IMR-90 (cell line): ENCODE results near the gene FAM229A. TPM values are rescaled to one million over a fixed set of nuclear protein-coding genes. Genes with fewer than 3 reads are reported as not detected.

Experiments used
- ATAC-seq: fragments of 200-7000 bp; cut with Tn5 transposase; 2 replicates; pipeline ENCODE4 v1.9.1; 2020; ENCODE audit warnings: low read depth, mild to moderate bottlenecking, moderate library complexity
- BruUV-seq: library from RNA; stranded (reverse); fragments of 400-500 nt; replicated peaks from 2 replicates; lab custom pipeline; 2021; lab: Mats Ljungman, UMichigan
- CTCF ChIA-PET: fragments of 300-600 bp; formaldehyde crosslinking; extraction: SDS; loops from one replicate; lab custom pipeline; 2021; ENCODE audit warnings: antibody characterized with exemption; lab: Yijun Ruan, JAX
- POLR2A ChIA-PET: fragments of 300-600 bp; sonication (Branson Sonifier 250); formaldehyde crosslinking; loops from one replicate; lab custom pipeline; 2022; ENCODE audit warnings: antibody characterized with exemption; ENCODE audit not compliant: unreplicated experiment; lab: Charles Lee
- DNase-seq: peaks from one replicate; pipeline ENCODE4 v3.0.0; 2013
- H2AFZ ChIP-seq: replicated peaks from 2 replicates; pipeline ENCODE3; 2013; ENCODE audit warnings: low read length, mild to moderate bottlenecking; ENCODE audit not compliant: poor library complexity
- H2AK5ac ChIP-seq: 2 replicates; pipeline ENCODE4 v1.6.1; 2013; ENCODE audit warnings: low read depth, low read length, inconsistent platforms
- H2AK9ac ChIP-seq: replicated peaks from 2 replicates; pipeline ENCODE3; 2013; ENCODE audit warnings: mild to moderate bottlenecking, low read depth, low read length, moderate library complexity; ENCODE audit not compliant: poor library complexity
- H2BK120ac ChIP-seq: 2 replicates; pipeline ENCODE4 v1.6.1; 2013; ENCODE audit warnings: low read depth, low read length, inconsistent platforms
- H2BK15ac ChIP-seq: 3 replicates; pipeline ENCODE4 v1.6.1; 2013; ENCODE audit warnings: low read depth, low read length, inconsistent platforms
- H2BK20ac ChIP-seq: 2 replicates; pipeline ENCODE4 v1.6.1; 2013; ENCODE audit warnings: low read depth, mild to moderate bottlenecking, inconsistent platforms, low read length, moderate library complexity
- H2BK5ac ChIP-seq: 2 replicates; pipeline ENCODE4 v1.6.1; 2013; ENCODE audit warnings: mild to moderate bottlenecking, low read depth, low read length, inconsistent platforms; ENCODE audit not compliant: poor library complexity, severe bottlenecking
- H3K14ac ChIP-seq: replicated peaks from 2 replicates; pipeline ENCODE4 v1.6.1; 2013; ENCODE audit warnings: low read depth, low read length, inconsistent platforms
- H3K18ac ChIP-seq: 2 replicates; pipeline ENCODE4 v1.6.1; 2013; ENCODE audit warnings: low read depth, low read length, control low read depth
- H3K23ac ChIP-seq: 2 replicates; pipeline ENCODE4 v1.6.1; 2013; ENCODE audit warnings: low read depth, low read length, inconsistent platforms
- H3K27ac ChIP-seq: 2 replicates; pipeline ENCODE4 v1.5.1; 2013; ENCODE audit warnings: mild to moderate bottlenecking, control low read depth, low read length; ENCODE audit not compliant: insufficient read depth
- H3K27me3 ChIP-seq: 2 replicates; pipeline ENCODE4 v1.6.1; 2013; ENCODE audit warnings: low read length; ENCODE audit not compliant: control insufficient read depth, insufficient read depth
- H3K36me3 ChIP-seq: 2 replicates; pipeline ENCODE4 v1.6.1; 2013; ENCODE audit warnings: low read length, mixed read lengths; ENCODE audit not compliant: control insufficient read depth, insufficient read depth
- H3K4ac ChIP-seq: 2 replicates; pipeline ENCODE4 v1.6.1; 2013; ENCODE audit warnings: low read depth, low read length, inconsistent platforms
- H3K4me1 ChIP-seq: 2 replicates; pipeline ENCODE4 v1.6.1; 2013; ENCODE audit warnings: low read length, mixed read lengths; ENCODE audit not compliant: control insufficient read depth, insufficient read depth
- H3K4me2 ChIP-seq: 2 replicates; pipeline ENCODE4 v1.6.1; 2013; ENCODE audit warnings: low read depth, mild to moderate bottlenecking, control low read depth, low read length, moderate library complexity
- H3K4me3 ChIP-seq: 2 replicates; pipeline ENCODE4 v1.5.1; 2013; ENCODE audit warnings: low read depth, mild to moderate bottlenecking, control low read depth, low read length, moderate library complexity; ENCODE audit not compliant: insufficient read depth
- H3K56ac ChIP-seq: 2 replicates; pipeline ENCODE4 v1.6.1; 2013; ENCODE audit warnings: low read length, inconsistent platforms; ENCODE audit not compliant: insufficient read depth; ENCODE audit errors: extremely low read depth
- H3K79me1 ChIP-seq, 2 experiments: 2 replicates each; pipeline ENCODE4 v1.6.1; 2013; ENCODE audit warnings: low read length in 2 of 2, inconsistent platforms in 1 of 2, low read depth in 1 of 2
- H3K9ac ChIP-seq: 2 replicates; pipeline ENCODE4 v1.6.1; 2013; ENCODE audit warnings: low read depth, low read length, control low read depth
- H3K9me1 ChIP-seq: 2 replicates; pipeline ENCODE4 v1.6.1; 2013; ENCODE audit warnings: low read length, inconsistent platforms; ENCODE audit not compliant: insufficient read depth
- H3K9me3 ChIP-seq: 2 replicates; pipeline ENCODE4 v1.6.1; 2013; ENCODE audit warnings: low read length; ENCODE audit not compliant: control insufficient read depth, insufficient read depth
- H4K20me1 ChIP-seq: 2 replicates; pipeline ENCODE4 v1.6.1; 2013; ENCODE audit warnings: low read length, inconsistent platforms; ENCODE audit not compliant: insufficient read depth
- H4K5ac ChIP-seq: 2 replicates; pipeline ENCODE4 v1.6.1; 2013; ENCODE audit warnings: mild to moderate bottlenecking, low read depth, low read length, control low read depth
- H4K8ac ChIP-seq, 2 experiments: 2 replicates each; pipeline ENCODE4 v1.6.1; 2013; ENCODE audit warnings: low read depth in 2 of 2, low read length in 2 of 2, control low read depth in 1 of 2, inconsistent platforms in 1 of 2
- H4K91ac ChIP-seq: 2 replicates; pipeline ENCODE4 v1.6.1; 2013; ENCODE audit warnings: low read depth, low read length, inconsistent platforms; ENCODE audit not compliant: insufficient read depth
- CTCF ChIP-seq: conservative IDR thresholded peaks from 2 replicates; pipeline ENCODE4 v1.5.1; 2012; ENCODE audit warnings: mild to moderate bottlenecking, low read depth, low read length, improper control_type of control experiment
- FOS ChIP-seq: fragments of 150-350 bp; IDR thresholded peaks from 2 replicates; pipeline ENCODE4 v1.6.1; 2016; ENCODE audit warnings: low read depth, low read length
- MAFK ChIP-seq: IDR thresholded peaks from 2 replicates; pipeline ENCODE4 v1.6.1; 2012; ENCODE audit warnings: low read depth, low read length, improper control_type of control experiment
- SMC3 ChIP-seq: fragments of 150-350 bp; IDR thresholded peaks from 2 replicates; pipeline ENCODE4 v1.6.1; 2016; ENCODE audit warnings: low read depth, mild to moderate bottlenecking, antibody characterized with exemption, low read length, moderate library complexity
- WGBS, 2 experiments: methylation state at CpG; one replicate each; pipeline versions ENCODE4 v1.1.5 to v1.1.7; 2013; ENCODE audit warnings: missing lambda C conversion rate in 2 of 2; ENCODE audit not compliant: insufficient read length in 1 of 2; ENCODE audit errors: extremely low coverage in 2 of 2; 5-methylcytosine and 5-hydroxymethylcytosine counted together
- dilution Hi-C: fragments of 300-500 bp; cut with HindIII; formaldehyde crosslinking; loops from one replicate; pipeline ENCODE4 v1.14.3; 2018; ENCODE audit warnings: low sequenced_read_pairs; ENCODE audit not compliant: unreplicated experiment
- in situ Hi-C: fragments of 300-500 bp; cut with MboI; formaldehyde crosslinking; loops from 3 replicates; pipeline ENCODE4 v1.14.3; 2019; ENCODE audit warnings: low sequenced_read_pairs, inconsistent platforms, mixed read lengths
- intact Hi-C: fragments of 100-400 bp; cut with micrococcal nuclease; formaldehyde crosslinking; loops from 2 replicates; pipeline ENCODE4 v1.10.0; 2022
- polyA plus RNA-seq, 3 experiments: library from polyadenylated mRNA; depleted of rRNA; stranded (reverse); fragments of >200 nt; gene quantifications; 2 replicates each; pipeline ENCODE4 v1.2.3, GENCODE V29; 2012; ENCODE audit warnings: low replicate concordance in 1 of 3
- total RNA-seq: library from RNA; depleted of rRNA; stranded (reverse); fragments of >200 nt; gene quantifications from 2 replicates; pipeline ENCODE4 v1.2.3, GENCODE V29; 2012

FAM229A gene
- total and polyA plus RNA-seq, 2 of the 4 experiments (the other 2 are of a cell fraction): 0.36 to 4.3 TPM

- POLR2A ChIA-PET: no interaction called here
- Histone ChIP-seq H2AK5ac (no peak overlapping the region), H4K20me1 (peaks cover 4% of the 10 kb centered on the region; the same call in 1 of the 2 replicates), H3K27me3 (no peaks in the 10 kb centered on the region), H2AFZ (no peak overlapping the region), H3K56ac (no peak overlapping the region), H4K91ac (no peak overlapping the region), H2BK120ac (no peak overlapping the region), H3K9ac (no peak overlapping the region), H3K23ac (no peak overlapping the region), H2AK9ac (no peak overlapping the region), H2BK15ac (no peak overlapping the region), H3K4ac (no peak overlapping the region), H3K9me1 (no peaks in the 10 kb centered on the region), H3K27ac (no peak overlapping the region), H3K79me1 (peaks cover 3 to 12% of the 10 kb centered on the region in 2 experiments; a peak in 3 of 4 replicates), H3K4me2 (no peak overlapping the region), H4K8ac (no peak overlapping the region), H3K18ac (no peak overlapping the region), H3K4me1 (no peaks in the 10 kb centered on the region), H3K4me3 (no peak overlapping the region), H3K36me3 (peaks cover 64% of the 10 kb centered on the region), H4K5ac (no peak overlapping the region), H3K14ac (no peak overlapping the region), H3K9me3 (no peaks in the 10 kb centered on the region), H2BK20ac (no peak overlapping the region), H2BK5ac (no peak overlapping the region)
- ATAC-seq (no peak), DNase-seq (no peak)
- in situ Hi-C loops: no loop called here
- intact Hi-C loops: no loop called here
- TF ChIP-seq MAFK: no peak
- TF ChIP-seq FOS: no peak
- no peak for TF ChIP-seq SMC3
- no peak for TF ChIP-seq CTCF
- dilution Hi-C loops: no loop called here
- BruUV-seq: no TSS peak
- CTCF ChIA-PET: no interaction called here
- WGBS, 2 experiments: no CpG with 5 or more reads among the region's 1 CpG
Observed at GRCh38 chr1:32373996-32374592, 11.8 kb upstream of the FAM229A start.
